GM18861 (cell line): ENCODE measurements around the gene RFESD.

Source experiments
- ATAC-seq: cut with Tn5 transposase; IDR thresholded peaks from one replicate; pipeline ENCODE4 v1.9.1; 2021; ENCODE audit not compliant: unreplicated experiment

The RFESD gene

DNA sequence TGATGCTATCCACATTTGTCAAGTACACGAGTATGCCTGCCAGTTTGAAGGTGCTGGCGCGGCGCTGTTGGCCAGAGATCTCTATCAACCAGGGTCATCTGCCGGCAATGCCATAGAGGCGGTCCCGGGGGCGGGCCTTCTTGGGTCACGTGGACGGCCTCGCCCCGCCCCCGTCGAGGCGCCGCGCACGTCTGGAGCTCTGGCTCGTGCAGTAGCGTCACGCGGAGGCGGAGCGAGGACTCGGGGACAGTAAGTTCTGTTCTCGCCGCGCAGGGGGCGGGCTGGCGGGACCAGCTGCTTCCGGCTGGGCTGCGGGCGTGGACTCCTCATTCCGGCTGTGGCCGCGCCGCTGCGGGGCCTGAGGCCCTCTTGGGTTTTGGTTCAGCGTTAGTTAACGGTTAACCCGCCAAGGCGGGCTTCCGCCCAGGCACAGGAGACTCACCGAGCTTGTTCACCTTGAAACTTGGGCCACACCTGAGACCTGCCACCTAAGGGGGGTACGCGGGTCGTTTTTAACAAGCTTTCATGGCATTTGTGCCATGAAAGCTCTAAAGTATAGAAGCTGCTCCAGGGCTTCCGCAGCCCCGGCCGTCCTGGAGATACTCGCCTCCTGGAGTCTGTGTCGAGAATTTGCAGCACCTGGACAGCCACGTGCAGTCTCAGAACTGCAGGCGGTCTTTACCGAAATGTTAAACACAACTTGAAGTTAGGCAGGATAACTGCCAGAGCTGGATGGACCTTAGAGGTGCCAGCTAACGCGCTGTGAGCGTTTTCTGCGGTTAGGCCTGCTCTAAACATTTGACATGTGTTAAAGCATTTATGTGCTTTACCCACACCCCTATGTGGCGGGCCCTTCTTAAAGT is at the start of gene RFESD:
Gene RFESD (plus strand): TSS at position 209 of the 863 bp plus-strand sequence. CDS start 5,495 bp downstream, outside the sequence.
- ATAC-seq: peak; percentile 93

DNA sequence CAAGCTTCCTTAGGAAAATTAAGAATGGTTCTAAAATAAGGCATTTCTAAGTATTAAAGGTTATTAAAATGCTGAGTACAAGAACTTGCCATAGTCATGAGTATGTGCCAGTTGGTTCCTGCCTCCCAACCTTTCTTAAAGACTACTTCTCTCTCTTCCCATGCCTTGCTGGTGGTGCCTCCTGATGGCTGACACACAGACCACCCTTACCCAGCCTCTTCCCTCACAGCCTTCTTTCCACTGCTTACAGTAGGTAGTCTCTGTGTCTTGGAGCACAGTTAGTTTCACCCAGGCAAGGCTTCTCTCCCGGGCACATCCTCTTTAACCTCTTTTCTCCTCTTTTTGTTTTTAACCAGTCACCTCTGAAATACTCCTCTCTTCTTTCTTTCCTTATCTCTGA is 47.3 kb upstream of the RFESD start:
- ATAC-seq: no peak

GRCh38 chr5:95600557-95600956 is 46.0 kb upstream of the RFESD start:
- no peak for ATAC-seq

- ATAC-seq: no peak
Observed at GRCh38 chr5:95605786-95606185, 40.8 kb upstream of the RFESD start.

GRCh38 chr5:95606419-95606818 is 40.2 kb upstream of the RFESD start:
- ATAC-seq: no peak

DNA sequence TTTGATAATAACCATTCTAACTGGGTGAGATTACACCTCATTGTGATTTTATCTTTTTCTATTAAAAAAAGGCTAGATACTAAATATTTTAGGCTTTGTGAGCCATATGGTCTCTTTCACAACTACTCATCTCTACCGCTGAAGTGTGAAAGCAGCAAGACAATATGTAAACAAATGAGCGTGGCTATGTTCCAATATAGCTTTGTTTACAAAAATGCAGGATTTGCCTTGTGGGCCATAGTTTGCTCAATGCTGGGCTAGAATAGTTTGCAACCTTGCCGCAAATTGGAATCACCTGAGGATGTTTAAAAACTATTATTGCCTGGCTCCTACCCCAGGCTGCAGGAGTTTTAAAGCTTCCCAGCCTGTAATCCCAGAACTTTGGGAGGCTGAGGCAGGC is 36.9 kb upstream of the RFESD start:
- no peak for ATAC-seq

GRCh38 chr5:95610546-95610945 is 36.0 kb upstream of the RFESD start:
- ATAC-seq: no peak

- ATAC-seq: no peak
Observed at GRCh38 chr5:95611396-95611795, 35.2 kb upstream of the RFESD start.

DNA sequence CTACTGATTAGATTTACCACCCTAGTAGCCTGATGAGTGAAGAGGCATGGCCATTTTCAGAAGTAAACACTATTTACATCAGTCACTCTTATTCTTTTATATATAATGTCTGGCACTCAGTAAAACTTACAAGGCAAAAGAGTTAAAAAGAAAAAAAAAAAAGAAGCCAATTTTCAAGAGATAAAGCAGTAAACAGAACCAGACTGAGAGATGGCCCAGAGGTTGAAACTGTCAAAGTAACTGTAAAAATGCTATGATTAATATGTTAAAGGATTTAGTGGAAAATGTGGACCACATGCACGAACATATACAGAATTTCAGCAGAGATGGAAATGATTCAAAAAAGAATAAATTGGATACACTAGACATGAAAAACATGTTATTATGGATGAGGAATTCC is 33.1 kb upstream of the RFESD start:
- ATAC-seq: no peak

- no peak for ATAC-seq
Observed at GRCh38 chr5:95615164-95615467, 31.5 kb upstream of the RFESD start.

GRCh38 chr5:95617057-95617456 is 29.5 kb upstream of the RFESD start:
- no peak for ATAC-seq

- ATAC-seq: no peak
Observed at GRCh38 chr5:95619096-95619495, 27.5 kb upstream of the RFESD start.

DNA sequence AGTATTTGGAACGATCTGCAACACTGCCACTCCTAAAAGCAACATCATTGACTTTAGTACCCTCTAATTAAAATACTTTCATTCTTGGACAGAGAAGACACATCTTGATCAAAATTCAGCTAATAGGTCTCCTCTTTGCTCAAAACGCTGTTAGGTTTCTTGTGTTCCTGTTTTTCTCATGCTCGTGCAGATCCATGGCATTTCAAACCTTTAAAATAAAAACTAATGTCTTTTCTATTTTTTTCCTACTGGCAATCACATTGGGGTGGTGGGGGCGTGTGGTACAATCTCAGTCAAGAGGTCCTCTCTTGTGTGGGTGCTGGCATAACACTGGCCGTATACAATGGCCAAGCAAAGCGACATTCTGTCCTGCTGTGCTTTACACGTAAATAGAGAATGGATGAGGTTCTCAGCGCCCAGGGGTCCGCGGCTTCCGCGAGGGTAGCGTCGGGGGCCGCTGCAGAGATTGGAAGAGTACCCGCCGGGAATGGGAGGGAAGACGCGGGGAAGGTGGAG is 27.0 kb upstream of the RFESD start:
- ATAC-seq: no peak

DNA sequence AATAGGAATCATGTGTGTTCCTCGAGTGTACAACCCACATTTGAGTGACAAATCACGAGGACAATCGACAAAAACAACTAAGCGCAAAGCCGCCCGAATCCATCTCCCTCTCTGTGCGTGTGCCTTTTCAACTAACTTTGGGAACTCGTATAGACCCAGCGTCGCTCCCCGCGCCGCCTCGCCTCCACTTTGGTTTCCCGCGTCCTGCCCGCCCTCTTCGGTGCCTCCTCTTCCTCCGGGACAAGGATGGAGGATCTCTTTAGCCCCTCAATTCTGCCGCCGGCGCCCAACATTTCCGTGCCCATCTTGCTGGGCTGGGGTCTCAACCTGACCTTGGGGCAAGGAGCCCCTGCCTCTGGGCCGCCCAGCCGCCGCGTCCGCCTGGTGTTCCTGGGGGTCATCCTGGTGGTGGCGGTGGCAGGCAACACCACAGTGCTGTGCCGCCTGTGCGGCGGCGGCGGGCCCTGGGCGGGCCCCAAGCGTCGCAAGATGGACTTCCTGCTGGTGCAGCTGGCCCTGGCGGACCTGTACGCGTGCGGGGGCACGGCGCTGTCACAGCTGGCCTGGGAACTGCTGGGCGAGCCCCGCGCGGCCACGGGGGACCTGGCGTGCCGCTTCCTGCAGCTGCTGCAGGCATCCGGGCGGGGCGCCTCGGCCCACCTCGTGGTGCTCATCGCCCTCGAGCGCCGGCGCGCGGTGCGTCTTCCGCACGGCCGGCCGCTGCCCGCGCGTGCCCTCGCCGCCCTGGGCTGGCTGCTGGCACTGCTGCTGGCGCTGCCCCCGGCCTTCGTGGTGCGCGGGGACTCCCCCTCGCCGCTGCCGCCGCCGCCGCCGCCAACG is 26.3 kb upstream of the RFESD start, which contains the start of gene GPR150:
Gene GPR150 (plus strand): TSS at position 58 of the 840 bp plus-strand sequence. CDS start 189 bp downstream, at position 247.
- peak; percentile 59 for ATAC-seq

DNA sequence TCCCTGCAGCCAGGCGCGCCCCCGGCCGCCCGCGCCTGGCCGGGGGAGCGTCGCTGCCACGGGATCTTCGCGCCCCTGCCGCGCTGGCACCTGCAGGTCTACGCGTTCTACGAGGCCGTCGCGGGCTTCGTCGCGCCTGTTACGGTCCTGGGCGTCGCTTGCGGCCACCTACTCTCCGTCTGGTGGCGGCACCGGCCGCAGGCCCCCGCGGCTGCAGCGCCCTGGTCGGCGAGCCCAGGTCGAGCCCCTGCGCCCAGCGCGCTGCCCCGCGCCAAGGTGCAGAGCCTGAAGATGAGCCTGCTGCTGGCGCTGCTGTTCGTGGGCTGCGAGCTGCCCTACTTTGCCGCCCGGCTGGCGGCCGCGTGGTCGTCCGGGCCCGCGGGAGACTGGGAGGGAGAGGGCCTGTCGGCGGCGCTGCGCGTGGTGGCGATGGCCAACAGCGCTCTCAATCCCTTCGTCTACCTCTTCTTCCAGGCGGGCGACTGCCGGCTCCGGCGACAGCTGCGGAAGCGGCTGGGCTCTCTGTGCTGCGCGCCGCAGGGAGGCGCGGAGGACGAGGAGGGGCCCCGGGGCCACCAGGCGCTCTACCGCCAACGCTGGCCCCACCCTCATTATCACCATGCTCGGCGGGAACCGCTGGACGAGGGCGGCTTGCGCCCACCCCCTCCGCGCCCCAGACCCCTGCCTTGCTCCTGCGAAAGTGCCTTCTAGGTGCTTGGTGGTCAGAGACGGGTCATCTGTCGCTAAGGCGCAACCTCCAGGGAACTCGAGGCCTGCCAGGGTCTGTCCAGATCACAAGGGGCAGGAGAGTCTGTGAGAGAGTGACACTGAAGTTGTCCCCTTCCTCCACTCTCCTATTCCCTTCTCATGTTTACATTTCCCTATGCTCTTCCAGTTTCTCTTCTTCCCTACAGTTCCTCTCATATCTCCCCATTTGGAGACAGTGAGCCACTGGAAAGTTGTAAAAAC is 25.4 kb upstream of the RFESD start:
- peak; percentile 30 for ATAC-seq

- ATAC-seq: no peak
Observed at GRCh38 chr5:95621839-95622629, 24.5 kb upstream of the RFESD start.

GRCh38 chr5:95623706-95624105 is 22.9 kb upstream of the RFESD start:
- no peak for ATAC-seq

DNA sequence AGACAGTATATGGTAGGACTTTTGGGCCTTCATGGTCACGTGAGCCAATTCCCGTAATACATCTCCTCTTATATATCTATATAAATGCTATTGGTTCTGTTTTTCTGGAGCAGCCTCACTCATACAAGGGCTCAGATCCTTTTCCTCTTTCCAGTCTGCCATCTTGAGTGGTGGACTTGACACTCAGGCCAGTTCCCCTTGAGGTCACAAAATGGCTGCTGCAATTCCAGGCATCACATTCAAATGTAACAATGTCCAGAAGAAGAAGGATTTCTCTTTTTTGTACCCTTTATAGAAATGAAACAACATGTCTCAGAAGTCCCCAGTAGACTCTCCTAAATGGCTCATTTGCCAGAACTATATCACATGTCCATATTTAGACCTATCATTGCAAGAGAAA is 22.2 kb upstream of the RFESD start:
- no peak for ATAC-seq

DNA sequence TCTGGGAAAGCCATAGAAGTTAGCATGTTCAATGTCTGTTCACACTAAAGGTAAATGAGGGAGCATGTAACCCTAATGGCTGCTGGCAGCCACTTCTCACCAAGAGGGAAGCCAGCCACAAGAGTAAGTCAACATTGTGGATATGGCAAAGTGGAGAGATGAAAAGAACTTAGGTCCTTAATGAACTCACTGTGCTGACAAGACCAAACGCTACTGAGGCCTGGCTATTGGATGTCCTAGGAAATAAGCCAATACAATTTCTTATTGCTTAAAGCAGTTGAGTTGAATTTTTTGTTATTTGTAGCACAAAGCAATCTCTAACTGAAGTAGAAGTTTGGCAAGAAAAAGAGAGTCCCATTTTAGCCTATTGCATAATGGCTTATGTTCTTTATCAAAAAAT is 19.9 kb upstream of the RFESD start:
- no peak for ATAC-seq
